ENCODE results near the gene NOCT. TPM values are rescaled to one million over a fixed set of nuclear protein-coding genes. Genes with fewer than 3 reads are reported as not detected.
"Not testable (repeated sequence)": the region's sequence is repeated elsewhere in the genome, so short reads cannot be mapped to it uniquely, and the experiment has no call there.

NOCT gene
- polyA plus RNA-seq, 3 donors from 2014 or later = 0.83 to 0.86 TPM; not detected in 1

- H3K27me3 Mint-ChIP-seq (ENCODE audit: low read depth in 3 of 3) = peaks cover 0 to 2% (median 0%) of the 10 kb centered on the region in 3 donors
- H3K36me3 Mint-ChIP-seq = no peaks in the 10 kb centered on the region
- H3K4me1 Mint-ChIP-seq = peaks cover 1 to 2% of the 10 kb centered on the region in 2 donors
- H3K4me3 Mint-ChIP-seq = no peak overlapping the region
- no peaks in the 10 kb centered on the region for H3K9me3 Mint-ChIP-seq
- DNase-seq = no peak
- no peak overlapping the region for H3K27ac Mint-ChIP-seq
Observed at GRCh38 chr4:138996090-138996489, 19.5 kb upstream of the NOCT start.

- H3K27me3 Mint-ChIP-seq (ENCODE audit: low read depth in 3 of 3) = peaks cover 0 to 2% (median 0%) of the 10 kb centered on the region in 3 donors
- no peak for DNase-seq
- H3K27ac Mint-ChIP-seq = no peak overlapping the region
- H3K4me1 Mint-ChIP-seq = no peaks in the 10 kb centered on the region
- H3K9me3 Mint-ChIP-seq = no peaks in the 10 kb centered on the region
- no peak overlapping the region for H3K4me3 Mint-ChIP-seq
- H3K36me3 Mint-ChIP-seq = no peaks in the 10 kb centered on the region
Observed at GRCh38 chr4:138999666-139000065, 15.9 kb upstream of the NOCT start.

GRCh38 chr4:139000134-139000533, 15.4 kb upstream of the NOCT start:
- DNase-seq; H3K9me3 Mint-ChIP-seq; H3K27ac Mint-ChIP-seq; H3K4me3 Mint-ChIP-seq; H3K4me1 Mint-ChIP-seq; H3K36me3 Mint-ChIP-seq; H3K27me3 Mint-ChIP-seq (ENCODE audit: low read depth in 3 of 3): not testable (repeated sequence)

- H3K9me3 Mint-ChIP-seq; H3K36me3 Mint-ChIP-seq; DNase-seq; H3K27me3 Mint-ChIP-seq (ENCODE audit: low read depth in 3 of 3); H3K27ac Mint-ChIP-seq; H3K4me1 Mint-ChIP-seq; H3K4me3 Mint-ChIP-seq: not testable (repeated sequence)
Observed at GRCh38 chr4:139001430-139001829, 14.2 kb upstream of the NOCT start.

- not testable (repeated sequence) for DNase-seq; H3K4me3 Mint-ChIP-seq; H3K9me3 Mint-ChIP-seq; H3K4me1 Mint-ChIP-seq; H3K27me3 Mint-ChIP-seq (ENCODE audit: low read depth in 3 of 3); H3K36me3 Mint-ChIP-seq; H3K27ac Mint-ChIP-seq
Observed at GRCh38 chr4:139003668-139004067, 11.9 kb upstream of the NOCT start.

- Mint-ChIP-seq H3K27ac (no peak overlapping the region), H3K9me3 (no peaks in the 10 kb centered on the region), H3K27me3 (ENCODE audit: low read depth in 3 of 3) (no peaks in the 10 kb centered on the region), H3K4me3 (no peak overlapping the region), H3K36me3 (no peaks in the 10 kb centered on the region), H3K4me1 (no peaks in the 10 kb centered on the region)
- DNase-seq = no peak
Observed at GRCh38 chr4:139005774-139006173, 9.8 kb upstream of the NOCT start.

- H3K4me1 Mint-ChIP-seq = no peaks in the 10 kb centered on the region
- no peaks in the 10 kb centered on the region for H3K9me3 Mint-ChIP-seq
- peaks cover 0 to 5% (median 3%) of the 10 kb centered on the region in 3 donors for H3K36me3 Mint-ChIP-seq
- H3K27me3 Mint-ChIP-seq (ENCODE audit: low read depth in 3 of 3) = peaks cover 0 to 3% (median 0%) of the 10 kb centered on the region in 3 donors
- H3K4me3 Mint-ChIP-seq = no peak overlapping the region
- DNase-seq = no peak
- H3K27ac Mint-ChIP-seq = peak overlapping the region in 1 of 6 donors; percentile 58
Observed at GRCh38 chr4:139007640-139008039, 7.9 kb upstream of the NOCT start.

- not testable (repeated sequence) for H3K36me3 Mint-ChIP-seq; H3K4me1 Mint-ChIP-seq; H3K27me3 Mint-ChIP-seq (ENCODE audit: low read depth in 3 of 3); H3K4me3 Mint-ChIP-seq; DNase-seq; H3K9me3 Mint-ChIP-seq
- peak overlapping the region in 1 of 6 donors; percentile 28 for H3K27ac Mint-ChIP-seq
Observed at GRCh38 chr4:139008278-139008677, 7.3 kb upstream of the NOCT start.

GRCh38 chr4:139009702-139010101, 5.9 kb upstream of the NOCT start:
- Mint-ChIP-seq H3K27me3 (ENCODE audit: low read depth in 3 of 3) (peaks cover 1 to 5% (median 1%) of the 10 kb centered on the region in 3 donors), H3K9me3 (no peaks in the 10 kb centered on the region), H3K4me1 (peaks cover 2% of the 10 kb centered on the region in 2 donors), H3K4me3 (no peak overlapping the region), H3K27ac (no peak overlapping the region), H3K36me3 (peaks cover 0 to 5% (median 3%) of the 10 kb centered on the region in 3 donors)
- DNase-seq = no peak

- Mint-ChIP-seq H3K4me3 (no peak overlapping the region), H3K9me3 (no peaks in the 10 kb centered on the region), H3K4me1 (peaks cover 12 to 13% of the 10 kb centered on the region in 2 donors), H3K27me3 (ENCODE audit: low read depth in 3 of 3) (peaks cover 8 to 16% (median 10%) of the 10 kb centered on the region in 3 donors), H3K27ac (peak overlapping the region in 1 of 6 donors; percentile 13), H3K36me3 (peaks cover 0 to 5% (median 3%) of the 10 kb centered on the region in 3 donors)
- DNase-seq = no peak
Observed at GRCh38 chr4:139011225-139011950, 4.2 kb upstream of the NOCT start.

- H3K4me3 Mint-ChIP-seq = peak overlapping the region; percentile 86 to 93 (median 89)
Observed at GRCh38 chr4:139014371-139015268, 961 bp upstream of the NOCT start.

GRCh38 chr4:139015948-139016471, 429 bp downstream of the NOCT start:
- peak overlapping the region; percentile 89 to 98 (median 96) for H3K27ac Mint-ChIP-seq
- H3K4me1 Mint-ChIP-seq = peaks cover 15 to 19% of the 10 kb centered on the region in 2 donors
- H3K9me3 Mint-ChIP-seq = no peaks in the 10 kb centered on the region
- peak overlapping the region; percentile 90 to 93 (median 92) for H3K4me3 Mint-ChIP-seq
- no peak for DNase-seq
- peaks cover 0 to 4% (median 3%) of the 10 kb centered on the region in 3 donors for H3K36me3 Mint-ChIP-seq
- peaks cover 8 to 23% (median 12%) of the 10 kb centered on the region in 3 donors for H3K27me3 Mint-ChIP-seq (ENCODE audit: low read depth in 3 of 3)

More at GRCh38 chr4:139014371-139015268, 961 bp upstream of the NOCT start:
- no peak for DNase-seq
- H3K27ac Mint-ChIP-seq = peak overlapping the region; percentile 90 to 98 (median 98)
- peaks cover 15 to 19% of the 10 kb centered on the region in 2 donors for H3K4me1 Mint-ChIP-seq
- peaks cover 0 to 5% (median 3%) of the 10 kb centered on the region in 3 donors for H3K36me3 Mint-ChIP-seq
- H3K9me3 Mint-ChIP-seq = no peaks in the 10 kb centered on the region
- peaks cover 8 to 23% (median 10%) of the 10 kb centered on the region in 3 donors for H3K27me3 Mint-ChIP-seq (ENCODE audit: low read depth in 3 of 3)

GRCh38 chr4:139017861-139018260, 2.3 kb downstream of the NOCT start:
- H3K4me1 Mint-ChIP-seq = peaks cover 15 to 19% of the 10 kb centered on the region in 2 donors
- peak overlapping the region in 2 of 6 donors; percentile 1 to 29 for H3K27ac Mint-ChIP-seq
- H3K9me3 Mint-ChIP-seq = no peaks in the 10 kb centered on the region
- no peak for DNase-seq
- no peaks in the 10 kb centered on the region for H3K36me3 Mint-ChIP-seq
- peaks cover 8 to 24% (median 10%) of the 10 kb centered on the region in 3 donors for H3K27me3 Mint-ChIP-seq (ENCODE audit: low read depth in 3 of 3)
- H3K4me3 Mint-ChIP-seq = peak overlapping the region in 1 of 5 donors; percentile 36

GRCh38 chr4:139018501-139018900, 2.9 kb downstream of the NOCT start:
- peaks cover 8 to 24% (median 10%) of the 10 kb centered on the region in 3 donors for H3K27me3 Mint-ChIP-seq (ENCODE audit: low read depth in 3 of 3)
- no peaks in the 10 kb centered on the region for H3K9me3 Mint-ChIP-seq
- DNase-seq = no peak
- H3K4me3 Mint-ChIP-seq = no peak overlapping the region
- H3K27ac Mint-ChIP-seq = peak overlapping the region in 4 of 6 donors; percentile 1 to 31 (median 19)
- peaks cover 15 to 19% of the 10 kb centered on the region in 2 donors for H3K4me1 Mint-ChIP-seq
- H3K36me3 Mint-ChIP-seq = no peaks in the 10 kb centered on the region

All from immature natural killer cell (primary cell).